Upper lobe of right lung (tissue), 1 donor: Measurements from ENCODE around the gene PSMD6. TPM values are rescaled to one million over a fixed set of nuclear protein-coding genes. Genes with fewer than 3 reads are reported as not detected.

Experiments used
- ATAC-seq: fragments of 200-7000 bp; cut with Tn5 transposase; one replicate; pipeline ENCODE4 v1.9.1; 2020; ENCODE audit warnings: mild to moderate bottlenecking, moderate library complexity
- DNase-seq: peaks from one replicate; pipeline ENCODE4 v3.0.0-alpha.2; 2020
- H3K27ac ChIP-seq: fragments of 200-600 bp; one replicate; pipeline ENCODE4 v1.8.0; 2022
- H3K27me3 ChIP-seq: fragments of 200-600 bp; one replicate; pipeline ENCODE4 v1.8.0; 2022; ENCODE audit warnings: mild to moderate bottlenecking
- H3K36me3 ChIP-seq: fragments of 200-600 bp; one replicate; pipeline ENCODE4 v1.8.0; 2022
- H3K4me1 ChIP-seq: fragments of 200-600 bp; one replicate; pipeline ENCODE4 v1.8.0; 2022
- H3K4me3 ChIP-seq: fragments of 200-600 bp; one replicate; pipeline ENCODE4 v1.8.0; 2022; ENCODE audit warnings: mild to moderate bottlenecking
- H3K9me3 ChIP-seq: fragments of 200-600 bp; one replicate; pipeline ENCODE4 v1.8.0; 2022
- CTCF ChIP-seq: fragments of 200-600 bp; IDR thresholded peaks from one replicate; pipeline ENCODE4 v1.8.0; 2022; ENCODE audit warnings: antibody characterized with exemption
- intact Hi-C: fragments of 100-400 bp; cut with DNase I; formaldehyde crosslinking; loops from one replicate; pipeline ENCODE4 v1.11.0; 2022
- total RNA-seq: library from RNA; stranded (reverse); fragmentation: NEBNext Ultra II Directional; extraction: Animal tissue kit (Norgen Biotek cat#: 25700); gene quantifications from one replicate; pipeline ENCODE4 v1.2.1, GENCODE V29; 2021
- donor health status: DM: no; HTN: yes; CAD: no; lungs with severe emphysema.

The PSMD6 gene
- total RNA-seq, 1 donor from 2014 or later = 52.2 TPM

GRCh38 chr3:64063983-64064438, 40.7 kb upstream of the PSMD6 start:
- DNase-seq = no peak
- H3K27ac ChIP-seq = no peak overlapping the region
- TF ChIP-seq CTCF = no peak
- intact Hi-C loops = no loop called here
- H3K4me1 ChIP-seq = no peaks in the 10 kb centered on the region
- H3K36me3 ChIP-seq = no peaks in the 10 kb centered on the region
- H3K27me3 ChIP-seq = no peaks in the 10 kb centered on the region
- no peak overlapping the region for H3K4me3 ChIP-seq
- no peaks in the 10 kb centered on the region for H3K9me3 ChIP-seq
- no peak for ATAC-seq

GRCh38 chr3:64063207-64063982, 40.1 kb upstream of the PSMD6 start:
- intact Hi-C loops = no loop called here
- no peak for TF ChIP-seq CTCF
- H3K4me1 ChIP-seq = no peaks in the 10 kb centered on the region
- H3K4me3 ChIP-seq = no peak overlapping the region
- no peaks in the 10 kb centered on the region for H3K9me3 ChIP-seq
- no peaks in the 10 kb centered on the region for H3K36me3 ChIP-seq
- H3K27ac ChIP-seq = no peak overlapping the region
- H3K27me3 ChIP-seq = no peaks in the 10 kb centered on the region
- no peak for ATAC-seq
- no peak for DNase-seq

DNA sequence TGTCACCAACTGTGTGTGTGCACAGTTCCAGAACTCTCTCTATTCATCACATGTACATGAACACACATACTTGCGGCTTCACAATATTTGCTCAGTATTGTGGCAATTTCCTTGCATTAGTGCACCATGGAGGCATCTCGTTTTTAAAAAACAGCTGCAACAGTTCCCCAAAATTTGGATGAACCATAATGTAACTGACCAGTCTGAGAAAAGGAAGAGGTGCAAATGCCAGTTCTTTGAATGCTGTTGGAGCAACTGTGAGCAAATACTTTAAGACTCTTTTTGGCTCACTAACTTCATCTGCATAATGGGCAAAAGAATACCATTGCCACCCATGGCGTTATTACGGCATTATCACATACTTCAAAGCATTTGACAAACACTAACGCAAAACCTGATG, 38.3 kb upstream of the PSMD6 start:
- Histone ChIP-seq H3K4me3 (no peak overlapping the region), H3K9me3 (no peaks in the 10 kb centered on the region), H3K27me3 (no peaks in the 10 kb centered on the region), H3K4me1 (no peaks in the 10 kb centered on the region), H3K27ac (no peak overlapping the region), H3K36me3 (no peaks in the 10 kb centered on the region)
- TF ChIP-seq CTCF = no peak
- intact Hi-C loops = no loop called here
- ATAC-seq (no peak), DNase-seq (no peak)

DNA sequence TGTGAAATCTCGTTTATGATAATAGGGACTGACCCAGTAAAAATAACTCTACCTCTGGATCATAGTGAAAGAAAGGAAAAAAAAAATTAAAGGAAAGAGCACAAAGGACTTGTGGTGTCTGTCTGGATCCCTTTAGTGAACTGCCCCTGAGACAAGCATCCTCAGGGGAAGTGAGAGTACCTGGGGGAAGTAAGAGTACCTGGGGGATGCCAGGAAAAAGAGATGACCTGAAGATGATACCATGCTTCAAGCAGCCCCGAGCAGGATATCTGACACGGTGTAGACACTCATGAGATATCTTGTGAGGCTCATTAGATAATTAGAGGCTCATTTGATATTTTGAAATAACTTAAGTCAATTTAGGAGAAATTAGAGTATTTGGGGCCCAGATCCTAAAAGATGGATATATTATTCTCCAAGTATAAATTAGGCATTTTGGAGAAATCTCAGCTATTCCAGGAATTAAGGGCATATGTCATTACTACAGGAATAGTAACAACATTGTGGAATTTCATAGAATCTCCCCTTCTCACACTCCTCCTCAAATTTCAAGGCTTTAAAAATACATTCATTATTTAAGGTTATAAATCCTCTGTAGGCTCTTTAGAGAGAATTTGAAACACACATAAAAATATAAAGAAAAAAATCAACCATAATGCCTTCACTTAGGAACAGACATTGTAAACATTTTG, 36.3 kb upstream of the PSMD6 start:
- no peak for DNase-seq

DNA sequence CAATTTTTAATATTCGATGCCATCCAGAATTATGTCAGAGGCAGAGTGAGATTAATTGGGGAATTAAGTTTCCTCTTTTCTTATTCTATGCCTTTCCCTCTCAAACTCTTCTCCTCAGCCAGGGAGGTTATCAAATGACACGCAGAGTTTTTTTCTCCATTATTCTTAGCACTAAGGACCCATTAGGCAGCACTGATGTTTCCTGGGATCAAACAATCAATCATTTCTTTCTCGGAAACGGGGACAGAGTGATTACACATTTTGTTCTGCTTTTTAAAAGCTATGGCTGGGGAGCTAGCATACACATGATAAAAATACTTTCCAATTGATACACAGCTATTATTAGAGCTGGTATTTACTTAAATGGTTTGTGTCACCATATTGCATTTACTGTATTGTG, 35.3 kb upstream of the PSMD6 start:
- TF ChIP-seq CTCF = no peak
- no peaks in the 10 kb centered on the region for H3K4me1 ChIP-seq
- ATAC-seq = no peak
- H3K27ac ChIP-seq = no peak overlapping the region
- no peaks in the 10 kb centered on the region for H3K27me3 ChIP-seq
- H3K4me3 ChIP-seq = no peak overlapping the region
- no peaks in the 10 kb centered on the region for H3K9me3 ChIP-seq
- DNase-seq = no peak
- intact Hi-C loops = no loop called here
- H3K36me3 ChIP-seq = no peaks in the 10 kb centered on the region

More for the DNA sequence above, 36.3 kb upstream of the PSMD6 start:
- Histone ChIP-seq H3K27ac (no peak overlapping the region), H3K9me3 (no peaks in the 10 kb centered on the region), H3K4me3 (no peak overlapping the region), H3K36me3 (no peaks in the 10 kb centered on the region), H3K4me1 (no peaks in the 10 kb centered on the region), H3K27me3 (no peaks in the 10 kb centered on the region)
- ATAC-seq = no peak
- intact Hi-C loops = no loop called here
- no peak for TF ChIP-seq CTCF
